ENCODE data around the gene TRNP1.
A peak's percentile ranks its signal among the peaks of the same experiment; 100 is the strongest.

Gene TRNP1

GRCh38 chr1:26998429-26999300 lies 5.2 kb downstream of the TRNP1 start:
- DNase-seq (ENCODE audit: low read depth) = no peak
- no peak overlapping the region for H3K4me3 ChIP-seq (ENCODE audit: low read length)
- no peak for TF ChIP-seq CTCF (conservative IDR thresholded peaks at IDR 0.05; ENCODE audit: low read length)

GRCh38 chr1:26999440-26999987 lies 6.0 kb downstream of the TRNP1 start:
- peak; percentile 99 for DNase-seq (ENCODE audit: low read depth)
- no peak overlapping the region for H3K4me3 ChIP-seq (ENCODE audit: low read length)
- peak; percentile 24 for TF ChIP-seq CTCF (conservative IDR thresholded peaks at IDR 0.05; ENCODE audit: low read length)

- no peak for DNase-seq (ENCODE audit: low read depth)
- no peak for TF ChIP-seq CTCF (conservative IDR thresholded peaks at IDR 0.05; ENCODE audit: low read length)
- no peak overlapping the region for H3K4me3 ChIP-seq (ENCODE audit: low read length)
Observed at GRCh38 chr1:27000090-27000816, 6.8 kb downstream of the TRNP1 start.

GRCh38 chr1:27000817-27001460 lies 7.4 kb downstream of the TRNP1 start:
- TF ChIP-seq CTCF (conservative IDR thresholded peaks at IDR 0.05; ENCODE audit: low read length) = no peak
- DNase-seq (ENCODE audit: low read depth) = peak; percentile 58
- no peak overlapping the region for H3K4me3 ChIP-seq (ENCODE audit: low read length)

GRCh38 chr1:27001570-27002360 lies 8.3 kb downstream of the TRNP1 start:
- no peak for TF ChIP-seq CTCF (conservative IDR thresholded peaks at IDR 0.05; ENCODE audit: low read length)
- DNase-seq (ENCODE audit: low read depth) = no peak

GRCh38 chr1:27003745-27004470 lies 10.4 kb downstream of the TRNP1 start:
- TF ChIP-seq CTCF (conservative IDR thresholded peaks at IDR 0.05; ENCODE audit: low read length) = no peak
- H3K4me3 ChIP-seq (ENCODE audit: low read length) = no peak overlapping the region
- DNase-seq (ENCODE audit: low read depth) = no peak

More at GRCh38 chr1:27001570-27002360, 8.3 kb downstream of the TRNP1 start:
- no peak overlapping the region for H3K4me3 ChIP-seq (ENCODE audit: low read length)

All from AG10803 (cell line).